Activated naive CD8-positive, alpha-beta T cell treated with anti-CD3 and anti-CD28 coated beads for 36 hours (primary cell): Measurements from ENCODE around the gene ALG1L2. TPM values are rescaled to one million over a fixed set of nuclear protein-coding genes. Genes with fewer than 3 reads are reported as not detected.
"Not testable (repeated sequence)": the region's sequence is repeated elsewhere in the genome, so short reads cannot be mapped to it uniquely, and the experiment has no call there.

Experiments
- DNase-seq: peaks from one replicate; pipeline ENCODE4 v3.0.0; 2021
- H3K27ac Mint-ChIP-seq: one replicate; pipeline ENCODE4 v1.8.0; 2022; ENCODE audit warnings: mild to moderate bottlenecking, moderate library complexity, mixed read lengths
- H3K27me3 Mint-ChIP-seq: one replicate; pipeline ENCODE4 v1.8.0; 2022; ENCODE audit warnings: mild to moderate bottlenecking, mixed read lengths
- H3K36me3 Mint-ChIP-seq: one replicate; pipeline ENCODE4 v1.8.0; 2021; ENCODE audit warnings: mild to moderate bottlenecking, mixed read lengths
- H3K4me1 Mint-ChIP-seq: one replicate; pipeline ENCODE4 v1.8.0; 2021; ENCODE audit warnings: mixed read lengths
- H3K4me3 Mint-ChIP-seq: one replicate; pipeline ENCODE4 v1.8.0; 2022; ENCODE audit warnings: mild to moderate bottlenecking, moderate library complexity, mixed read lengths
- H3K9me3 Mint-ChIP-seq: one replicate; pipeline ENCODE4 v1.8.0; 2022; ENCODE audit warnings: mixed read lengths
- total RNA-seq, 2 experiments: library from RNA; stranded (reverse); gene quantifications; one replicate each; pipeline ENCODE4 v1.2.3, GENCODE V29; 2021

ALG1L2 gene
- total RNA-seq, 2 experiments from 2014 or later, result 0.56 TPM

DNA sequence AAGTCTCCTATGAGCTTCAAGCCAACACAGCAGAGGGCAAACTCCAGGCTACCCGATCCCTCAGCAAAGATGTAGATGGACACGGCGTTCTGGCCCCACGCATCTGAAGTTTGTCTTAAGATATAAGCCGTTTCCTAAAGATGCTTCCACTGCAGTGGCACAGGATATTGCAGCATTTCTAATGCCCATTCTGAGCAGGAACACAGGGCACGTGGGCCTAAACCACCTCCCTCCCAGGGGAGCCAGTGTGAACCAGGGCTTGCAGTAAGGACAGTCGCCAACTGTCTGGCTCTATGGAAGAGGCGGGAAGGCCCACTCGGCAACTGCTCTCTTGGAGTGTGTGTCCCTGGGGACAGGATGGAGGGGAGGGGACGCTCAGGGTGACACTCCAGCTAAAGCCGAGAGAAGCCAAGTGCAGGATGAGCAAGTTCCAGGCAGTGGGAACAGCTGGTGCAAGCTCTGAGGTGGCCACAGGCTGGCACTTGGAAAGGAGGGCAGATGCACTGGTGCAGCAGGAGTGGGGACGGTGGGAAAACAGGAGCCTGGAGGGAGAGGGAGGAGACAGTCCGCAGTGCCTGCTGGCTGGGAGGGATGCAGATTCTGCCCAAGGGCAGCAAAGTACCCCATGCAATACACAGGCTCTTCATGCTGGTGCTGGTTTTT lies 25.8 kb downstream of the ALG1L2 start:
- DNase-seq, H3K36me3 Mint-ChIP-seq, H3K27ac Mint-ChIP-seq, H3K9me3 Mint-ChIP-seq, H3K27me3 Mint-ChIP-seq, H3K4me3 Mint-ChIP-seq: not testable (repeated sequence)
- peaks cover 14% of the 10 kb centered on the region for H3K4me1 Mint-ChIP-seq

DNA sequence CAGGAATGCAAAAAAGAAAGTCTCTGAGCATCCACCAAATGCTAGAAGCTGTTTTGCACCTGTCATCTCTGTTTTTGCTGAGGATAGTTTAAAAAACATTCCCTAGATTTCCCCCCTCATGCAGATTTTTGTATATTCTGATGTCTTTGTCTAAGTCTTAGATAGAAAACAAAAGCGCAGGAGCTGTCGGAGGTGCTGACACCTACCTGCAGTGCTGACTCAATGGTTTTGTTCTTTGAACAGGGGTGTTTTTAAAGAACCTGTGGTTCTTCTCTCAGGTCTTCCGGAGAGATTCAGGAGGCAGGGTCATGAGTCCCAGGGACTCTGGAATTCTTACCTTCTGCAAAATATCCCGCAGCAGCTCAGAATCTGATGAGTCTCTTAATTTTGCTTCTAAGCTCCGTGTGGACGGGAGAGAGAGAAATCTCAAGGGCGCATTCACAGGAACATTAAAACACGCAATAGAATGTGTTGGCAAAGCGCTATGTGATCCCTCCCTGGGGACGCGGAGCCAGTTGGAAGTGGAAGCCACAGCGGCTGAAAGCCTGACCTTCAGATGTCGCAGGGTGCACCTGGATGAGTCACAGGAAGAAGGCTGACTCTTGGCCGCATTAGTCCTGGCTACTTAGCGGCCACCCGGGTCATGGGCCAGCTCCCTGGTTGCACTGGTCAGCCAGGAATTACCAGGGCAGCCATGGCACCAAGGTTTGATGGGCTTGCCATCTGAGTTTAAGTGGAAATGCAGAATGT lies 27.4 kb downstream of the ALG1L2 start:
- not testable (repeated sequence) for H3K27ac Mint-ChIP-seq, DNase-seq, H3K36me3 Mint-ChIP-seq, H3K4me3 Mint-ChIP-seq, H3K27me3 Mint-ChIP-seq, H3K9me3 Mint-ChIP-seq
- H3K4me1 Mint-ChIP-seq, result peaks cover 17% of the 10 kb centered on the region

DNA sequence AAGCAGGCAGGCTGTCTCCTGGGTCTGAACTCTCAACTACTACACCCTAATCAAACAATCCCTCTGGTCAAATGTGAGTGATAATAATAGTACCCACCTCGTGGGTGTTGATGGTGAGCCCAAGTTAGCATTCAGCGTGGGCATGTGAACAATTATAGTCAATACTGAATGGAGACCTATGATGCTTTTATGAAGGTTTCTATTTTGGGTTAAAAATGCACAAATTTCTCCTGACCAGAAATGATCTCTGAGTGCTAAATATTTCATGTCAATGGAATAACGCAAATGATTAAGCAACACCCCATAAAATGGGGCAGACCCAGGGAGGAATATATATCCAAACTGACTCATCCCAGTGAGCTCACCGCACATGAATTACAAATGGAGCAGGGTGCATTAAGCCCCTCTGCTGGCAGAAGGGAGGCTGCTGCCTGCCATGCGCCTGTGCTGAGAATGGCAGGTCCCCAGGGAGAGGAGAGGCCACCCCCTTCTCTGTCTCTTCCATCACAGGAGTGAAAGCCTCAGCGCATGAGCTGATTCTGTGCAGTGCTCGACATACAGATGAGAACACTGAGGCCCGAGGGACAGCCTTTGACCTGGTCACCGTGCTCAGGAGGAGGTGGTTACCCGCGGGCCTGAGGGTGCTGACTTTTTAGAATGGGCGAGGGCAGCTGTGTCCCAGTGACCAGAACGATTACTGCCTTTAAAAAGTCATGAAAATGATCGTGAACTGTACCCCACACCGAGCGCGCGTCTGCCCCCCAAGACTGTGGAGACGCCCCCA lies 28.9 kb downstream of the ALG1L2 start:
- Mint-ChIP-seq H3K27ac (peak overlapping the region; percentile 94), H3K4me3 (peak overlapping the region; percentile 96), H3K4me1 (peaks cover 22% of the 10 kb centered on the region)
- H3K27me3 Mint-ChIP-seq, H3K9me3 Mint-ChIP-seq, H3K36me3 Mint-ChIP-seq: not testable (repeated sequence)
- peak; percentile 31 for DNase-seq

DNA sequence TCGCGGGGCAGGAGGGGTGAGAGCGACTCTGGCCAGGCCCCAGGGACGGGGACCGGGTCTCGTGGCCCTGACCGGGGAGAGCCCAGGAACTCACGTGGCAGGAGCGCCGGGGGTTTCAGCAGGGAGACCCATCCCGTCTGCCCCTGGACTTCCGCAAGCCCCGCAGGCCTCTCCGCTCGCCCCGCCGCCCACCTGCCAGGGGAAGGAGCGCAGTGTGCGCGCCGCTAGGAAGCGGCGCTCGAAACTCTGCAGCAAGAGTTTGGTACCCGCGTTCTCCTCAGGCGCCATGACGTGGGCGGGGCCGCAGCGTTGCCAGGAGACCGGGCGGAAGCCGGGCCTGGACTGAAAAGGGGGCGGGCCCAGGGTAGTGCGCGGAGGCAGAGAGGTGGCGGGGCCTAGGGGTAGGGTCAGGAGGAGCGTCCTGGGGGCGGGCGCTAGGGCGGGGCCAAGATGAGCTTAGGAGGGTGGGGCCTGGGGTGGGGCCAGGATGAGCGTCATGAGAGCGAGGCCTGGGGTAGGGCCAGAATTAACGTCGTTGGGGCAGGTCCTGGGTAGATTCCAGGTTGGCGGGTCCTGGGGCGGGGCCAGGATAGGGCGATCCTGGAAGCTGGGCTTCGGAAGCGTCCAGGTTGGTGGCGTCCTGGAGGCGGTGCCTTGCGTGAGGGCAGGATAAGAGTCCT lies 29.7 kb downstream of the ALG1L2 start:
- H3K27ac Mint-ChIP-seq, result peak overlapping the region; percentile 99
- no peaks in the 10 kb centered on the region for H3K27me3 Mint-ChIP-seq
- H3K9me3 Mint-ChIP-seq, result no peaks in the 10 kb centered on the region

DNA sequence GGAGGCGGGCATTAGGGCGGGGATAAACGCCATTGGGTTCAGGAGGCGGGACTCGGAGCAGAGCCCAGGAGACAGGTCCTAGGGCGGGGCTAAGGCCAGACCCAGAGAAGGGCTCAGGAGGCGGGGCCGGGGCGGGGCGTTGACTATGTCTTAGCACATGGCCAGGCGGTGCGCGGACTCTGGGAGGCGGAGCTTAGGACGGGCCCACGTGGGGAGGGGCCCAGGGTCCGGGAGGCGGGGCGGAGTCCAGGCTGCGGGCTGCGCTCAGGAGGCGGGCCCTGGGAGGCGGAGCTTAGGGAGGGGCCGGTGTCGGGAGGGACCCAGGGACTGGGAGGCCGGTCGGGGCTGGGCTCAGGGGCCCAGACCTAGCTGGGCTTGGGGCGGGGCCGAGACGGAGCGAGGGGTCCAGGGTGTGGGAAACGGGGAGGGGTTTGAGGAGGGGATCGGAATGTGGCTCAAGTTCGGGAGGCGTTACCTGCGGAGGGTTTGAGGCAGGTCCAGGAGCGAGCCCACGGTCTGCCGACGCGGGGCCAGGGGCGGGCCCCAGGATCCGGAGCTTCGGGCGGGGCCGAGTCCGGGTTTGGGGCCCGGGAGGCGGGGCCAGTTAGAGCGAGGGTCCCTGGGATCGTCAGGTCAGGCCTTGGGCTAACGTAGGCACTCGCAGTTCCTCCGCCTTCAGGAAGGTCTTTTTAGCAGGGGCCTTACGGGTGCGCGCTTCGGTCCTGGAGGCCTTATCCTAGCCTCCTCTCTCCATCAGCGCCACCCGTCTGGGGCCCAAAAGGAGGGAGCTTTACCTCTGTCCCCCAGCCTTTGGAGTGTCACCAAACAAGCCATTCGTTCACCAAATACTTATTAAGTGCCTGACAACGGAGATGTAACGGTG lies 30.5 kb downstream of the ALG1L2 start:
- not testable (repeated sequence) for H3K27me3 Mint-ChIP-seq, H3K36me3 Mint-ChIP-seq, H3K9me3 Mint-ChIP-seq
- peaks cover 18% of the 10 kb centered on the region for H3K4me1 Mint-ChIP-seq
- H3K4me3 Mint-ChIP-seq, result peak overlapping the region; percentile 96
- peak overlapping the region; percentile 99 for H3K27ac Mint-ChIP-seq
- DNase-seq, result peak; percentile 99

More for the DNA sequence above, 29.7 kb downstream of the ALG1L2 start:
- Mint-ChIP-seq H3K4me1 (peaks cover 18% of the 10 kb centered on the region), H3K4me3 (peak overlapping the region; percentile 96), H3K36me3 (peaks cover 9% of the 10 kb centered on the region)
- peak; percentile 99 for DNase-seq

DNA sequence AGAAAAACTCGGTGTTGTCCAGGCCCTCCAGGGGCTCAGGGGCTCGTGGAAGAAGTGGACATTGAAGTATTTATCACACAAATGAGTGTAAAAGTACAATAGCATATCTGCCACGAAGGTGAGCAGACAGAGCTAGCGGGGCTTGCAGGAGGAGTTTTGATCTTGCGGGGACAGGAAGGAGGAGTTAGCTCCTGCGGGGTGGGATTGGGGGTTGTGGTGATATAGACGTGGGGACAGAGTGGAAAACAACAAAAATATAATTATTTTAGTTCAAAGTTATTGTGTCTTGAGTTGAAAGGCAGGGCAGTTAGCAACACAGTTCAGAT lies 31.1 kb downstream of the ALG1L2 start:
- H3K27me3 Mint-ChIP-seq, DNase-seq, H3K9me3 Mint-ChIP-seq, H3K36me3 Mint-ChIP-seq: not testable (repeated sequence)
- Mint-ChIP-seq H3K4me1 (peaks cover 18% of the 10 kb centered on the region), H3K27ac (peak overlapping the region; percentile 89), H3K4me3 (peak overlapping the region; percentile 96)

DNA sequence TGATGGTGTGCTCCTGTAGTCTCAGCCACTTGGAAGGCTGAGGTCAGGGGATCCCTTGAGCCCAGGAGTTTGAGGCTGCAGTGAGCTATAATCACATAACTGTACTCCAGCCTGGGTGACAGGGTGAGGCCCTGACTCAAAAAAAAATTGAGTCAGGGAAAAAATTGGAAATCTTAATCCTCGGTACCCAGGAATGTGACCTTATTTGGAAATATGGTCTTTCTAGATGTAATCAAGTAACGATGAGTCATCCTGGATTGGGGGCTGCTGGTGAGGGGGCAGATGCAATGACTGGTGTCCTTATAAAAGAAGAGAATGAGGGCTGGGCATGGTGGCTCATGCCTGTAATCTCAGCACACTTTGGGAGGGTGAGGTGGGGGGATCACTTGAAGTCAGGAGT lies 33.8 kb downstream of the ALG1L2 start:
- H3K27ac Mint-ChIP-seq, H3K27me3 Mint-ChIP-seq: not testable (repeated sequence)

DNA sequence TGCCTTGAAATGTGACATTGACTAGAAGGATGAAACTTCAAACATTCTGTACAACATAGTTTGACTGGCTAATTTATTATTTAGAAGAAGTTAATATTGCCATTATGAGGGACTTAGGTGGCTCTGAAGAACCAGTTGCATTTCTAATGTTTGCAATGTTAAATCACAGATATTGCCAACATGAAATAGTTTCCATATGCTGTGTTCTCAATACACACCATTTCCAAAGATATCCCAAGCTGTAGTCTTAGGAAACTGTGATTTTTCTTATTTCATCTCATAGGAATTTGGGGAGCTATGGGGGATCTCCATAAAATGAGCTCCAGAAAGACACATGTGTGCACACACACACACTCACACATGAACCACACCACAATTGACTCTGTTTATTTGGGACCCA lies 36.3 kb downstream of the ALG1L2 start:
- no peak for DNase-seq
- no peaks in the 10 kb centered on the region for H3K27me3 Mint-ChIP-seq
- H3K9me3 Mint-ChIP-seq, result peaks cover 1% of the 10 kb centered on the region
- no peak overlapping the region for H3K27ac Mint-ChIP-seq
- peaks cover 5% of the 10 kb centered on the region for H3K4me1 Mint-ChIP-seq
- H3K4me3 Mint-ChIP-seq, result no peak overlapping the region
- H3K36me3 Mint-ChIP-seq, result peaks cover 8% of the 10 kb centered on the region

More for the DNA sequence above, 33.8 kb downstream of the ALG1L2 start:
- not testable (repeated sequence) for DNase-seq, H3K9me3 Mint-ChIP-seq, H3K4me3 Mint-ChIP-seq
- H3K4me1 Mint-ChIP-seq, result peaks cover 11% of the 10 kb centered on the region
- peaks cover 10% of the 10 kb centered on the region for H3K36me3 Mint-ChIP-seq

DNA sequence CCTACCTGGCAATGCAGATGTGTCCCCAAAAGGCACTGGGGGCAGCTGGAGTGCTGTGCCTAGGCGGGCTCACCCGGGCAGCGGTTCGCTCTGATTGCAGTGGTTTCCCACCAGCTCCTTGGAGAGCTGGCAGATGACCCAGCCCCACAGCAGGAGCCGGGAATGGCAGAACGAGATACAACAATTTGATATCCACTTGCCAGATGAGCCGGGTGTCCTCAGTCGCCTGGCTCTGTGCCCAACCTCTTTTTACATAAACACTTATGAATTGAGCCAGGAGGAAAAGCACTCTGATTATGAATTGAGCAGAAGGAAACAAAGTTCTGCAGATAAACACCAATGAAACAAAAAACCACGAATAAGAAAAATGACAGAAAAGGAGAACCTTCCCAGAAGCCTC lies 38.2 kb downstream of the ALG1L2 start:
- H3K27me3 Mint-ChIP-seq, H3K4me3 Mint-ChIP-seq, H3K9me3 Mint-ChIP-seq, H3K27ac Mint-ChIP-seq, H3K36me3 Mint-ChIP-seq, DNase-seq, H3K4me1 Mint-ChIP-seq: not testable (repeated sequence)

DNA sequence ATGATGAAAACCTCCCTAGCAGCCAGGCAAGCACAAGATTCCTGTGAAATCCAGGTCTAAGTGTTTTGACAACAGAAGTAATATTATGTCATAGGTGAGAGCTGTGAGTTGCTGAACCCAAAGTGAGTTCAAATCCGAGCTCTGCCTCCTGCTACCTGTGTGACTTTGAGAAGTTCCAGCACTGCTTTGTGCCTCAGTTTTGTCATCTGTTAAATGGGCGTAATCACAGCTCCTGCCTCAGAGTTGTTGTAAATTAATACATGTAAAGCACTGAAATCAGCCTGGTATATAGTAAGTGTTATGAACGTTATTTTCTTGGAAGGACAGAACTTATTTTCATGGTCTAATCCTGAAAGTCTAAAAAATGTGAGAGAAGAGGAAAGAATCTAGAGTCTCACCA lies 38.7 kb downstream of the ALG1L2 start:
- not testable (repeated sequence) for H3K27ac Mint-ChIP-seq, H3K27me3 Mint-ChIP-seq, H3K4me3 Mint-ChIP-seq

DNA sequence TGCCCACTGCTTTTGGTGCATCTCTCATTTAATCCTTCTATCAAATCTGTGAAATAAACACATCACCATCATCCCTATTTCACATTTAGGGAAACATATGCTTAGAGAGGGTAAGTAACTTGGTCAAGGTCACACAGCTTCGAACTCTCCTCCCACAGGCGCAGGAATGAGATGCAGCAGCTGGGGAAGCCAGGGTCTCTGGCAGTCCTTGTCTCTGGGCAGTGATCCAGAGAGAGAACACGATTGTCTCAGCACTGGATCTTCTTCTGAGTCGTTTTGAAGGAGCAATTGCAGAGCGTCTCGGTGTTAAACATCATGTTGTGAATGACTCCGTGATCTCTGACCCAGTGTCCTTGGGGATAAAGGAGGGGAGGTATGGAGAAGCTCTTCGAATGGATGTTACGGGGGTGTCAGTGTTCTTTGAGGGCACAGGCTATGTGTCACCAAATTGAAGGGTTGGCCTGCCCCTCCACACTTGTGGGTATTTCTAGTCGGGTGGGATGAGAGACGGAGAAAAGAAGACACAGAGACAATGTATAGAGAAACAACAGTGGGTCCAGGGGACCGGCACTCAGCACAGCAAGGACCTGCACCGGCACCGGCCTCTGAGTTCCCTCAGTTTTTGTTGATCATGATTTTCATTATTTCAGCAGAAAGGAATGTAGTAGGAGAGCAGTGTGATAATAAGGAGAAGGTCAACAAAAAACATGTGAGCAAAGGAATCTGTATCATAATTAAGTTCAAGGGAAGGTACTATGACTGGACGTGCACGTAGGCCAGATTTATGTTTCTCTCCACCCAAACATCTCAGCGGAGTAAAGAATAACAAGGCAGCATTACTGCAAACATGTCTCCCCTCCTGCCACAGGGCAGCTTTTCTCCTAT lies 41.5 kb downstream of the ALG1L2 start:
- not testable (repeated sequence) for H3K27me3 Mint-ChIP-seq, H3K36me3 Mint-ChIP-seq, H3K9me3 Mint-ChIP-seq, H3K4me3 Mint-ChIP-seq, DNase-seq, H3K4me1 Mint-ChIP-seq, H3K27ac Mint-ChIP-seq

More for the DNA sequence above, 38.7 kb downstream of the ALG1L2 start:
- H3K4me1 Mint-ChIP-seq, H3K36me3 Mint-ChIP-seq, H3K9me3 Mint-ChIP-seq, DNase-seq: not testable (repeated sequence)

DNA sequence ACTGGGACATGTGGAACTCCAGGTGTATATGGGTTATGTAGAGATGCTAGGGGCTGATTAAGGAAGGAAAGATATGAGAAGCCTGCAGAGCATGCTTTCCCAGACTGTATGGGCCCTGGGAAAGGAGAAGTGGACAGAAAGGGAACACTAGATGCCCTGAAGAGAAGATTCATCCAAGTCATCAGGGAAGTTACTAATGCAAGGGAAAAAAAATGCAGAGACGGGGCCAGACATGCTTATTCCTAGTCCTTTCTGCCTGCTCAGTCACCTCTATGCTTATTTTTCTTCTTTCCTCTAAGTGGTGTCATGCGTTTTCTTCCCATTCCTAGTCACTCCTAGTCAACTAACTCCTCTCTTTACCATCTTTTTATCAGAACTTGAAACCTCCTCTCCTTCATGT lies 43.8 kb downstream of the ALG1L2 start:
- not testable (repeated sequence) for H3K4me1 Mint-ChIP-seq, H3K9me3 Mint-ChIP-seq, H3K27me3 Mint-ChIP-seq, H3K4me3 Mint-ChIP-seq, H3K27ac Mint-ChIP-seq, DNase-seq, H3K36me3 Mint-ChIP-seq

DNA sequence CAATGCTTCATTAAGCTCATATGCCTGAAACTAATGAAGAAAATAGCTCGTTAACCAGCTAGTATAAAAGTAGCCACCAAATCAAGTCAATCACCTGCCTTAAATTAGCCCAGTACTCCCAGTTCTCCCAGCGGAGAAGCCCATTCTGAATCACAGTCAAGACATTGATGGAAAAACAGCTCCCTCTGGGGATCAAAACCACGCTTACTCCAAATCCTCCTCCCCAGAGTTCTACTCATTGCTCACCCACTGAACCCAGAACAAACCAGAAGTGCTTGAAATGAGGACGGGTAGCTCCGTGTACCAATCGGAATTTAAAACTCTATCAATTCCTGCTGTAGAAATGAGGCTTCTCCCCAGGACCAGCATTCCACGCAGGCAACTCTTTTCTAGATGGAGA lies 54.7 kb downstream of the ALG1L2 start:
- H3K36me3 Mint-ChIP-seq, DNase-seq, H3K27ac Mint-ChIP-seq, H3K9me3 Mint-ChIP-seq, H3K4me3 Mint-ChIP-seq, H3K27me3 Mint-ChIP-seq, H3K4me1 Mint-ChIP-seq: not testable (repeated sequence)

DNA sequence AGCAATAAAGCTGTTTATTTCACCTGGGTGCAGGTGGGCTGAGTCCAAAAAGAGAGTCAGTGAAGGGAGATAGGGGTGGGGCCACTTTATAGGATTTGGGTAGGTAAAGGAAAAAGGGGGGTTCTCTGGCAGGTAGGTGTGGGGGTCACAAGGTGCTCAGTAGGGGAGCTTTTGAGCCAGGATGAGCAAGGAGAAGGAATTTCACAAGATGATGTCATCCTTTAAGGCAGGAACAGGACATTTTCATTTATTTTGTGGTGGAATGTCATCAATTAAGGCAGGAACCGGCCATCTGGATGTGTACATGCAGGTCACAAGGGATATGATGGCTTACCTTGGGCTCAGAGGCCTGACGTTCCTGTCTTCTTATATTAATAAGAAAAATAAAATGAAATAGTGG lies 56.1 kb downstream of the ALG1L2 start:
- H3K4me1 Mint-ChIP-seq, H3K4me3 Mint-ChIP-seq, DNase-seq, H3K9me3 Mint-ChIP-seq, H3K36me3 Mint-ChIP-seq, H3K27me3 Mint-ChIP-seq, H3K27ac Mint-ChIP-seq: not testable (repeated sequence)
